Measurements from ENCODE around the gene SLC7A7. TPM values are rescaled to one million over a fixed set of nuclear protein-coding genes. Genes with fewer than 3 reads are reported as not detected.
A peak's percentile ranks its signal among the peaks of the same experiment; 100 is the strongest.

SLC7A7 gene
- total and polyA plus RNA-seq, 2 of the 13 experiments (the other 11 are each of a cell fraction or from before 2014, with no cell fraction given): 0.13 to 0.63 TPM

- TF ChIP-seq ZBTB33 (CRISPR knock-in tag; IDR thresholded peaks at IDR 0.05): 0 out of 2 replicates have a peak, but pooled peaks have one; percentile 6
- no peak for TF ChIP-seq NBN (conservative IDR thresholded peaks at IDR 0.05)
- TF ChIP-seq RNF2 (conservative IDR thresholded peaks at IDR 0.05; ENCODE audit: low read depth): no peak
- no peak for TF ChIP-seq HOXA5 (CRISPR knock-in tag; IDR thresholded peaks at IDR 0.05)
- peak; percentile 3; the same call in 1 of the 2 replicates for TF ChIP-seq ARID5B (CRISPR knock-in tag; IDR thresholded peaks at IDR 0.05)
- TF ChIP-seq NFIB (CRISPR knock-in tag; IDR thresholded peaks at IDR 0.05; ENCODE audit: borderline replicate concordance): no peak
- TF ChIP-seq ZBTB7B (CRISPR knock-in tag; IDR thresholded peaks at IDR 0.05): no peak
- peak; percentile 51 for TF ChIP-seq FOSL2 (CRISPR knock-in tag; IDR thresholded peaks at IDR 0.05)
- TF ChIP-seq SSRP1 (CRISPR knock-in tag; IDR thresholded peaks at IDR 0.05): no peak
- TF ChIP-seq ZNF703 (CRISPR knock-in tag; IDR thresholded peaks at IDR 0.05; ENCODE audit: borderline replicate concordance): no peak
- no peak for TF ChIP-seq CHD4 (IDR thresholded peaks at IDR 0.05; ENCODE audit: borderline replicate concordance, low read length)
- no peak for TF ChIP-seq JUND (CRISPR knock-in tag; IDR thresholded peaks at IDR 0.05)
- peak; percentile 49; the same call in 1 of the 2 replicates for TF ChIP-seq NFE2L2 (IDR thresholded peaks at IDR 0.05; ENCODE audit: low read length)
- TF ChIP-seq SAP130 (CRISPR knock-in tag; IDR thresholded peaks at IDR 0.05; ENCODE audit: low read depth): peak; percentile 53
- peak; percentile 13; the same call in 1 of the 2 replicates for TF ChIP-seq ZNF12 (CRISPR knock-in tag; IDR thresholded peaks at IDR 0.05)
- TF ChIP-seq HIVEP1 (CRISPR knock-in tag; IDR thresholded peaks at IDR 0.05): 0 out of 2 replicates have a peak, but pooled peaks have one; percentile 47
- TF ChIP-seq ZNF775 (CRISPR knock-in tag; IDR thresholded peaks at IDR 0.05; ENCODE audit: borderline replicate concordance): no peak
- TF ChIP-seq PHF8 (CRISPR knock-in tag; IDR thresholded peaks at IDR 0.05): 0 out of 2 replicates have a peak, but pooled peaks have one; percentile 2
- TF ChIP-seq MED8 (CRISPR knock-in tag; IDR thresholded peaks at IDR 0.05; ENCODE audit: insufficient replicate concordance): no peak
- TF ChIP-seq BRCA1 (CRISPR knock-in tag; IDR thresholded peaks at IDR 0.05): no peak
- no peak for TF ChIP-seq HHEX (CRISPR knock-in tag; IDR thresholded peaks at IDR 0.05)
- TF ChIP-seq CTCF (CRISPR knock-in tag; IDR thresholded peaks at IDR 0.05): 0 out of 2 replicates have a peak, but pooled peaks have one; percentile 7
- no peak for TF ChIP-seq ZNF496 (CRISPR knock-in tag; IDR thresholded peaks at IDR 0.05; ENCODE audit: insufficient replicate concordance)
- no peak for TF ChIP-seq SOX6 (IDR thresholded peaks at IDR 0.05)
- peak; percentile 36; the same call in 1 of the 2 replicates for TF ChIP-seq SOX6 (CRISPR knock-in tag; IDR thresholded peaks at IDR 0.05)
- TF ChIP-seq KDM2A (CRISPR knock-in tag; IDR thresholded peaks at IDR 0.05; ENCODE audit: borderline replicate concordance, low read depth): peak; percentile 41; the same call in 1 of the 2 replicates
Measured at GRCh38 chr14:22824711-22825359, 9.6 kb upstream of the SLC7A7 start (continued).

All from HepG2 (cell line).